Spleen (tissue), 7 donors: Measurements from ENCODE around the gene RFTN1.

Source experiments
- POLR2A ChIP-seq, 3 donors: fragments of 450-650 bp; IDR thresholded peaks; one replicate each; pipeline ENCODE4 v1.5.1; 2017; ENCODE audit warnings: antibody characterized with exemption in 3 of 3, mild to moderate bottlenecking in 1 of 3
- POLR2AphosphoS5 ChIP-seq, 3 donors: sonication (generic); formaldehyde crosslinking; IDR thresholded peaks; one replicate each; pipeline ENCODE4 v1.5.1; 2017; ENCODE audit warnings: antibody characterized with exemption in 3 of 3
- TF ChIP-seq, protein P1 (sequence below), 11 experiments: fragments of 200-600 bp in 7 of 11; fragments of 450-650 bp in 4 of 11; sonication (generic) in 4 of 11; IDR thresholded peaks in 8 of 11; conservative IDR thresholded peaks in 3 of 11; 1 replicate in 7 of 11; 2 replicates in 4 of 11; pipeline versions ENCODE4 v1.4.0 to v1.8.0; 2016 to 2021; ENCODE audit warnings: antibody characterized with exemption in 11 of 11, inconsistent platforms in 4 of 11, mild to moderate bottlenecking in 1 of 11
- donor health status: DM: no; HTN: no; CAD: no; lungs with moderate emphysema.
- donor health status: DM: no; HTN: no; CAD: no.
- donor health status: DM: no; HTN: no; CAD: no.

DNA sequence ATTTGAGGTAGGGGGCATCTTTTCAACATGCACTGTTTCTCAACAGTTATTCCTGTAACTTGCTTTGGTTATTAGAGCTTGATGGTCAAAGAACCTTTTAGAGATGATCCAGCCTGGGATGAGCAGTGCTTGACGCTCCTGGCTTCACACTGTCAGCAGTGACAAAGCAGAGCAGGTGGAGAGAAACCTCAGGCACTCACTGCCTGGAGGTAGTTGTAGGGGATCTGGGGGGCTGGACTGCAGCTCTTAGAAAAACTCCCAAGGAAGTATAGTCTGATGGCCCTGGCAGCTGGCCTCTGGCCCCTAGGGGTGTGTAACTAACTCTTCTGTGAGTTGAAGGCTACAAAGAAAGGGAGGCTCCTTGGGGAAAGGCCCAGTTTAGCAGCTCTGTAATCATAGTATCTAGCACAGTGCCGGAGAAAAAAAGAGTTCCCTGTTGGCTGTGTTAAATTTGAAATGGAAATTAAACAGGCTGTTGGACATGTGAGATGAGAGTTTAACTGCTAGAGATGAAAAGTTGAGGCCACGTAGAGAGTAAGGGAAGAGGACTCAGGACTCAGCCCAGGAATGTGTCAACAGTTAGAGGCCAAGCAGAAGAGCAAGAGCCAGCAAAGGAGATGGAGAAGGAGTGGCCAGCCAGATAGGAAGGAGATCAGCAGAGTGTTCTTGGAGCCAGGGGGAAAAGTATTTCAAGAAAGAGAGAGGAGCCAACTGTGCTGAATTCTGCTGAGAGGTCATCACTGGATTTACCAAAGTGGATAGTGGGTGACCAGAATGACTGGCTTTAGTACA is 234.3 kb downstream of the RFTN1 start:
- TF ChIP-seq POLR2A (IDR thresholded peaks at IDR 0.05) (no peak), POLR2AphosphoS5 (IDR thresholded peaks at IDR 0.05) (no peak)
- TF ChIP-seq, protein P1, sequence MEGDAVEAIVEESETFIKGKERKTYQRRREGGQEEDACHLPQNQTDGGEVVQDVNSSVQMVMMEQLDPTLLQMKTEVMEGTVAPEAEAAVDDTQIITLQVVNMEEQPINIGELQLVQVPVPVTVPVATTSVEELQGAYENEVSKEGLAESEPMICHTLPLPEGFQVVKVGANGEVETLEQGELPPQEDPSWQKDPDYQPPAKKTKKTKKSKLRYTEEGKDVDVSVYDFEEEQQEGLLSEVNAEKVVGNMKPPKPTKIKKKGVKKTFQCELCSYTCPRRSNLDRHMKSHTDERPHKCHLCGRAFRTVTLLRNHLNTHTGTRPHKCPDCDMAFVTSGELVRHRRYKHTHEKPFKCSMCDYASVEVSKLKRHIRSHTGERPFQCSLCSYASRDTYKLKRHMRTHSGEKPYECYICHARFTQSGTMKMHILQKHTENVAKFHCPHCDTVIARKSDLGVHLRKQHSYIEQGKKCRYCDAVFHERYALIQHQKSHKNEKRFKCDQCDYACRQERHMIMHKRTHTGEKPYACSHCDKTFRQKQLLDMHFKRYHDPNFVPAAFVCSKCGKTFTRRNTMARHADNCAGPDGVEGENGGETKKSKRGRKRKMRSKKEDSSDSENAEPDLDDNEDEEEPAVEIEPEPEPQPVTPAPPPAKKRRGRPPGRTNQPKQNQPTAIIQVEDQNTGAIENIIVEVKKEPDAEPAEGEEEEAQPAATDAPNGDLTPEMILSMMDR (IDR thresholded peaks at IDR 0.05 in 8 of 11, conservative IDR thresholded peaks at IDR 0.05 in 3 of 11) = no peak
